H1 (cell line): ENCODE data around the gene TRIM65. TPM values are rescaled to one million over a fixed set of nuclear protein-coding genes. Genes with fewer than 3 reads are reported as not detected.

Experiments
- CTCF ChIA-PET: fragments of 300-600 bp; sonication (Branson Sonifier 250); formaldehyde crosslinking; loops from one replicate; lab custom pipeline; 2021; ENCODE audit not compliant: partially characterized antibody; lab: Charles Lee
- POLR2A ChIA-PET: fragments of 300-600 bp; sonication (Branson Sonifier 250); formaldehyde crosslinking; loops from one replicate; lab custom pipeline; 2021; ENCODE audit warnings: inconsistent platforms; ENCODE audit not compliant: partially characterized antibody; lab: Charles Lee
- DNase-seq, 2 experiments: peaks; one replicate each; pipeline versions ENCODE4 v3.0.0 to v3.0.0-alpha.2; 2010 to 2022; ENCODE audit warnings: low spot score in 2 of 2, low read depth in 1 of 2, mixed read lengths in 1 of 2
- FAIRE-seq: peaks from 2 replicates; lab custom pipeline; 2011; peaks lifted over from hg19 to GRCh38; lab: Jason Lieb, UNC
- H2AFZ ChIP-seq: 2 replicates; pipeline ENCODE4 v1.8.1; 2012; ENCODE audit warnings: low read length, inconsistent platforms
- H2AK5ac ChIP-seq: 2 replicates; pipeline ENCODE4 v1.6.1; 2013; ENCODE audit warnings: low read depth, low read length
- H2BK120ac ChIP-seq: replicated peaks from 2 replicates; pipeline ENCODE3; 2013; ENCODE audit warnings: low read depth, low read length, inconsistent platforms
- H2BK12ac ChIP-seq: 2 replicates; pipeline ENCODE4 v1.6.1; 2013; ENCODE audit warnings: low read depth, low read length
- H2BK15ac ChIP-seq: 2 replicates; pipeline ENCODE4 v1.6.1; 2013; ENCODE audit warnings: low read length
- H2BK20ac ChIP-seq: 2 replicates; pipeline ENCODE4 v1.6.1; 2013; ENCODE audit warnings: low read length
- H2BK5ac ChIP-seq: 2 replicates; pipeline ENCODE4 v1.6.1; 2013; ENCODE audit warnings: low read depth, low read length
- H3K14ac ChIP-seq: 2 replicates; pipeline ENCODE4 v1.6.1; 2013; ENCODE audit warnings: inconsistent platforms; ENCODE audit not compliant: insufficient read length
- H3K18ac ChIP-seq: 2 replicates; pipeline ENCODE4 v1.6.1; 2013; ENCODE audit warnings: low read length; ENCODE audit errors: extremely low read depth
- H3K23ac ChIP-seq: 2 replicates; pipeline ENCODE4 v1.6.1; 2013; ENCODE audit warnings: inconsistent platforms; ENCODE audit not compliant: insufficient read length
- H3K23me2 ChIP-seq: 2 replicates; pipeline ENCODE4 v1.6.1; 2013; ENCODE audit warnings: low read depth, low read length
- H3K27ac ChIP-seq: 2 replicates; pipeline ENCODE4 v1.6.1; 2011; ENCODE audit warnings: low read depth, low read length, inconsistent platforms
- H3K27me3 ChIP-seq, 4 experiments: replicated peaks in 1 of 4; 1 replicate in 1 of 4; 2 replicates in 3 of 4; pipeline versions ENCODE4 v1.6.1 to v1.8.1; 2011 to 2013; ENCODE audit warnings: low read length in 3 of 4, mild to moderate bottlenecking in 3 of 4, inconsistent platforms in 2 of 4, mixed read lengths in 2 of 4, moderate library complexity in 1 of 4; ENCODE audit not compliant: control insufficient read depth in 3 of 4, insufficient read depth in 3 of 4; ENCODE audit errors: extremely low read depth in 1 of 4
- H3K36me3 ChIP-seq, 4 experiments: 2 replicates each; pipeline versions ENCODE4 v1.6.1 to v1.8.1; 2011 to 2013; ENCODE audit warnings: mild to moderate bottlenecking in 4 of 4, low read length in 3 of 4, moderate library complexity in 2 of 4, control low read depth in 1 of 4, inconsistent platforms in 1 of 4; ENCODE audit not compliant: insufficient read depth in 4 of 4, control insufficient read depth in 2 of 4
- H3K4ac ChIP-seq: replicated peaks from 2 replicates; pipeline ENCODE3; 2013; ENCODE audit warnings: low read length, low read depth, mixed read lengths, inconsistent platforms; ENCODE audit not compliant: insufficient read length
- H3K4me1 ChIP-seq, 4 experiments: replicated peaks in 1 of 4; 1 replicate in 1 of 4; 2 replicates in 3 of 4; pipeline versions ENCODE4 v1.6.1 to v1.8.1; 2011 to 2013; ENCODE audit warnings: low read length in 3 of 4, inconsistent platforms in 2 of 4, mixed read lengths in 1 of 4; ENCODE audit not compliant: insufficient read depth in 4 of 4, control insufficient read depth in 3 of 4
- H3K4me2 ChIP-seq, 2 experiments: 2 replicates each; pipeline versions ENCODE4 v1.6.1 to v1.8.1; 2011 to 2013; ENCODE audit warnings: low read depth in 2 of 2, low read length in 2 of 2, control low read depth in 1 of 2, inconsistent platforms in 1 of 2, mild to moderate bottlenecking in 1 of 2; ENCODE audit not compliant: insufficient read depth in 1 of 2
- H3K4me3 ChIP-seq, 4 experiments: fragments of 200-600, 300-600 bp in 1 of 4; sonication (generic), shearing (Covaris generic), sonication (Bioruptor Twin) in 1 of 4; 2 replicates each; pipeline versions ENCODE4 v1.5.1 to v1.8.1; 2011 to 2016; ENCODE audit warnings: low read length in 4 of 4, low read depth in 3 of 4, control low read depth in 2 of 4, inconsistent platforms in 2 of 4, mild to moderate bottlenecking in 2 of 4, mixed read lengths in 1 of 4, moderate library complexity in 1 of 4; ENCODE audit not compliant: insufficient read depth in 2 of 4; ENCODE audit errors: extremely low read depth in 1 of 4
- H3K56ac ChIP-seq: replicated peaks from 2 replicates; pipeline ENCODE3; 2013; ENCODE audit warnings: low read depth, mild to moderate bottlenecking, mixed read lengths, low read length, inconsistent platforms; ENCODE audit not compliant: insufficient read length
- H3K79me1 ChIP-seq: 2 replicates; pipeline ENCODE4 v1.6.1; 2013; ENCODE audit warnings: low read depth, low read length, control low read depth
- H3K79me2 ChIP-seq, 2 experiments: 2 replicates each; pipeline versions ENCODE4 v1.6.1 to v1.8.1; 2012 to 2013; ENCODE audit warnings: low read length in 2 of 2, mild to moderate bottlenecking in 2 of 2, inconsistent platforms in 1 of 2; ENCODE audit not compliant: insufficient read depth in 2 of 2, control insufficient read depth in 1 of 2
- H3K9ac ChIP-seq, 4 experiments: replicated peaks in 1 of 4; 1 replicate in 1 of 4; 2 replicates in 3 of 4; pipeline versions ENCODE4 v1.6.1 to v1.8.1; 2011 to 2013; ENCODE audit warnings: low read depth in 3 of 4, low read length in 3 of 4, control low read depth in 2 of 4, mild to moderate bottlenecking in 2 of 4, moderate library complexity in 2 of 4, inconsistent platforms in 1 of 4; ENCODE audit errors: extremely low read depth in 1 of 4
- H3K9me3 ChIP-seq, 2 experiments: 2 replicates each; pipeline versions ENCODE4 v1.6.1 to v1.8.1; 2012 to 2013; ENCODE audit warnings: mild to moderate bottlenecking in 2 of 2, moderate library complexity in 2 of 2, control low read depth in 1 of 2, inconsistent platforms in 1 of 2, low read depth in 1 of 2, low read length in 1 of 2, mixed read lengths in 1 of 2; ENCODE audit not compliant: insufficient read depth in 2 of 2
- H4K20me1 ChIP-seq, 2 experiments: replicated peaks in 1 of 2; 2 replicates each; pipeline versions ENCODE3 to v1.8.1; 2011 to 2013; ENCODE audit warnings: inconsistent platforms in 2 of 2, low read length in 2 of 2, mild to moderate bottlenecking in 1 of 2; ENCODE audit not compliant: insufficient read depth in 2 of 2, control insufficient read depth in 1 of 2
- H4K5ac ChIP-seq: 2 replicates; pipeline ENCODE4 v1.6.1; 2013; ENCODE audit warnings: low read length, low read depth, mixed read lengths, inconsistent platforms; ENCODE audit not compliant: insufficient read length
- H4K8ac ChIP-seq: 2 replicates; pipeline ENCODE4 v1.8.0; 2013; ENCODE audit warnings: mild to moderate bottlenecking, moderate library complexity, low read length, inconsistent platforms; ENCODE audit not compliant: insufficient read depth; ENCODE audit errors: extremely low read depth
- H4K91ac ChIP-seq: replicated peaks from 2 replicates; pipeline ENCODE3; 2013; ENCODE audit warnings: low read length, mixed read lengths, inconsistent platforms; ENCODE audit not compliant: insufficient read length
- ATF3 ChIP-seq: IDR thresholded peaks from 2 replicates; pipeline ENCODE4 v1.6.1; 2011; ENCODE audit warnings: low read depth, mild to moderate bottlenecking, low read length; ENCODE audit not compliant: insufficient read depth
- CBX5 ChIP-seq: fragments of 300-800, 300-1000 bp; sonication (generic); IDR thresholded peaks from 2 replicates; pipeline ENCODE4 v1.7.1; 2016; ENCODE audit warnings: antibody characterized with exemption, low read length, low read depth
- CBX8 ChIP-seq: fragments of 300-800, 300-1000 bp; sonication (generic); IDR thresholded peaks from 2 replicates; pipeline ENCODE4 v1.7.1; 2016; ENCODE audit warnings: low read depth, low read length, borderline replicate concordance
- CEBPB ChIP-seq: IDR thresholded peaks from 2 replicates; pipeline ENCODE4 v1.6.1; 2012; ENCODE audit warnings: low read depth, low read length
- GABPA ChIP-seq: IDR thresholded peaks from 2 replicates; pipeline ENCODE4 v1.6.1; 2011; ENCODE audit warnings: mild to moderate bottlenecking, low read length, moderate library complexity, borderline replicate concordance; ENCODE audit not compliant: insufficient read depth
- JUN ChIP-seq: IDR thresholded peaks from 2 replicates; pipeline ENCODE4 v1.6.1; 2011; ENCODE audit warnings: low read depth, mild to moderate bottlenecking, improper control_type of control experiment, low read length
- KDM4A ChIP-seq: IDR thresholded peaks from one replicate; pipeline ENCODE4 v1.7.1; 2012; ENCODE audit warnings: low read depth, mild to moderate bottlenecking, moderate library complexity, low read length, inconsistent platforms; ENCODE audit not compliant: severe bottlenecking
- NRF1 ChIP-seq: IDR thresholded peaks from 2 replicates; pipeline ENCODE4 v1.6.1; 2011; ENCODE audit warnings: mild to moderate bottlenecking, low read depth, low read length, improper control_type of control experiment
- PHF8 ChIP-seq: fragments of 200-600 bp; sonication (generic); conservative IDR thresholded peaks from 2 replicates; pipeline ENCODE4 v1.7.1; 2012; ENCODE audit warnings: low read depth, mild to moderate bottlenecking, inconsistent platforms, low read length, moderate library complexity
- POLR2A ChIP-seq, 2 experiments: IDR thresholded peaks; 1 replicate in 1 of 2; 2 replicates in 1 of 2; pipeline ENCODE4 v1.6.1; 2011; ENCODE audit warnings: low read depth in 2 of 2, low read length in 2 of 2, mild to moderate bottlenecking in 2 of 2; ENCODE audit errors: control extremely low read depth in 1 of 2
- POU5F1 ChIP-seq: IDR thresholded peaks from 2 replicates; pipeline ENCODE4 v1.6.1; 2011; ENCODE audit warnings: low read depth, mild to moderate bottlenecking, low read length, moderate library complexity
- SAP30 ChIP-seq: fragments of 300-600 bp; sonication (generic); IDR thresholded peaks from 2 replicates; pipeline ENCODE4 v1.7.1; 2012; ENCODE audit warnings: low read length, moderate library complexity, mild to moderate bottlenecking, inconsistent platforms; ENCODE audit not compliant: insufficient read depth, insufficient replicate concordance
- SIX5 ChIP-seq: IDR thresholded peaks from 2 replicates; pipeline ENCODE4 v1.6.1; 2011; ENCODE audit warnings: mild to moderate bottlenecking, low read depth, low read length
- SRF ChIP-seq: IDR thresholded peaks from 2 replicates; pipeline ENCODE4 v1.6.1; 2011; ENCODE audit warnings: mild to moderate bottlenecking, low read depth, low read length, moderate library complexity
- TCF12 ChIP-seq: IDR thresholded peaks from 2 replicates; pipeline ENCODE4 v1.6.1; 2011; ENCODE audit warnings: low read depth, mild to moderate bottlenecking, low read length
- WGBS, 2 experiments: shearing (Covaris generic) in 1 of 2; methylation state at CpG; one replicate each; pipeline versions ENCODE4 v1.1.6 to v1.1.7; 2013 to 2015; ENCODE audit warnings: low lambda C conversion rate in 2 of 2, mixed read lengths in 2 of 2, inconsistent platforms in 1 of 2, low coverage in 1 of 2, missing lambda C conversion rate in 1 of 2; ENCODE audit not compliant: insufficient replicate concordance in 2 of 2, insufficient coverage in 1 of 2, insufficient read length in 1 of 2; ENCODE audit errors: extremely low coverage in 1 of 2, missing lambda C conversion rate in 1 of 2; 5-methylcytosine and 5-hydroxymethylcytosine counted together
- polyA plus RNA-seq, 7 experiments: library from polyadenylated mRNA; depleted of rRNA in 3 of 7; stranded (reverse) in 5 of 7; unstranded in 2 of 7; fragments of >200 nt in 5 of 7; fragments of 200-250 nt in 2 of 7; gene quantifications; 1 replicate in 5 of 7; 2 replicates in 1 of 7; 4 replicates in 1 of 7; pipeline versions ENCODE4 v1.2.1 to v1.2.3, GENCODE V29; 2011 to 2013; ENCODE audit warnings: missing spikeins in 2 of 7, mixed read lengths in 2 of 7
- total RNA-seq: library from RNA; stranded (reverse); fragmentation: NEBNext Ultra II Directional; extraction: Animal tissue kit (Norgen Biotek cat#: 25700); gene quantifications from 2 replicates; pipeline ENCODE4 v1.2.1, GENCODE V29; 2021

TRIM65 gene
- total and polyA plus RNA-seq, 2 of the 8 experiments (the other 6 are each of a cell fraction or from before 2014, with no cell fraction given): 21.2 to 48.6 TPM

- H2AFZ ChIP-seq: no peak overlapping the region
- no peak overlapping the region for H3K56ac ChIP-seq
- no peaks in the 10 kb centered on the region for H3K79me1 ChIP-seq
- no peaks in the 10 kb centered on the region for H3K27me3 ChIP-seq
- FAIRE-seq (no peak), DNase-seq (no peak)
- H3K4me1 ChIP-seq: no peaks in the 10 kb centered on the region
- H3K9me3 ChIP-seq: no peaks in the 10 kb centered on the region
- no peak overlapping the region for H2BK20ac ChIP-seq
- WGBS, 2 experiments: 94% methylated on average over 4 of the region's 4 CpGs; no CpG with 5 or more reads in 1 of the 2 experiments
- H3K14ac ChIP-seq: no peak overlapping the region
- no peaks in the 10 kb centered on the region for H3K23me2 ChIP-seq
- H2BK15ac ChIP-seq: no peak overlapping the region
- H2BK5ac ChIP-seq: no peak overlapping the region
- no peak overlapping the region for H3K18ac ChIP-seq
- no peak overlapping the region for H4K5ac ChIP-seq
- no peak overlapping the region for H2BK12ac ChIP-seq
- H4K91ac ChIP-seq: no peak overlapping the region
- H3K36me3 ChIP-seq: peaks cover 0 to 6% (median 0%) of the 10 kb centered on the region in 4 experiments; a peak in 2 of 8 replicates
- H3K9ac ChIP-seq: no peak overlapping the region
- H4K20me1 ChIP-seq: no peaks in the 10 kb centered on the region
- H2BK120ac ChIP-seq: no peak overlapping the region
- no peak overlapping the region for H3K23ac ChIP-seq
- POLR2A ChIA-PET: no interaction called here
- no peak overlapping the region for H2AK5ac ChIP-seq
- H3K4me2 ChIP-seq: no peak overlapping the region
- H4K8ac ChIP-seq: no peak overlapping the region
- H3K27ac ChIP-seq: no peak overlapping the region
- H3K4ac ChIP-seq: no peak overlapping the region
- no peaks in the 10 kb centered on the region for H3K79me2 ChIP-seq
- no peak overlapping the region for H3K4me3 ChIP-seq
- CTCF ChIA-PET: interaction anchor here (0.8 to 51.3 kb wide), 3 partner anchors 28 to 75 kb away, joined by 4 to 885 read pairs (median 5); partner anchors contain the start of genes ACOX1, CDK3 and TEN1
- no peak for TF ChIP-seq PHF8
- TF ChIP-seq POU5F1: no peak
- TF ChIP-seq TCF12: no peak
- TF ChIP-seq NRF1: no peak
- no peak for TF ChIP-seq CEBPB
- no peak for TF ChIP-seq SIX5
- TF ChIP-seq POLR2A (IDR thresholded peaks at IDR 0.05; ENCODE audit: control extremely low read depth in 1 of 2, low read depth in 2 of 2, low read length in 2 of 2): no peak
- TF ChIP-seq GABPA: no peak
- TF ChIP-seq CBX5: no peak
- TF ChIP-seq ATF3: no peak
- TF ChIP-seq JUN: no peak
- no peak for TF ChIP-seq SRF
- no peak for TF ChIP-seq KDM4A
- no peak for TF ChIP-seq SAP30
- TF ChIP-seq CBX8: no peak
Measured at GRCh38 chr17:75933808-75934207, 37.1 kb upstream of the TRIM65 start.
